Activated CD8-positive, alpha-beta memory T cell treated with anti-CD3 and anti-CD28 coated beads, Interleukin-2, amount 50 U/mL, for 4 hours (primary cell): ENCODE results near the gene GATAD2B.

Experiments
- DNase-seq: peaks from one replicate; pipeline ENCODE4 v3.0.0-alpha.2; 2020

GATAD2B gene

GRCh38 chr1:153827168-153827964 lies 95.4 kb downstream of the GATAD2B start:
- no peak for DNase-seq

GRCh38 chr1:153818876-153819275 lies 103.9 kb downstream of the GATAD2B start:
- no peak for DNase-seq

GRCh38 chr1:153816283-153816889 lies 106.4 kb downstream of the GATAD2B start:
- no peak for DNase-seq

GRCh38 chr1:153805886-153806719 lies 116.7 kb downstream of the GATAD2B start:
- no peak for DNase-seq

GRCh38 chr1:153805042-153805745 lies 117.6 kb downstream of the GATAD2B start:
- peak; percentile 58 for DNase-seq

- no peak for DNase-seq
Observed at GRCh38 chr1:153804112-153804511, 118.7 kb downstream of the GATAD2B start.

- DNase-seq: no peak
Observed at GRCh38 chr1:153803470-153804056, 119.2 kb downstream of the GATAD2B start.

GRCh38 chr1:153801786-153802697 lies 120.7 kb downstream of the GATAD2B start:
- DNase-seq: no peak

GRCh38 chr1:153801028-153801625 lies 121.6 kb downstream of the GATAD2B start:
- no peak for DNase-seq

- no peak for DNase-seq
Observed at GRCh38 chr1:153800516-153800915, 122.3 kb downstream of the GATAD2B start.

GRCh38 chr1:153799566-153800465 lies 123.0 kb downstream of the GATAD2B start:
- no peak for DNase-seq

GRCh38 chr1:153799016-153799415 lies 123.8 kb downstream of the GATAD2B start:
- no peak for DNase-seq

GRCh38 chr1:153798468-153798780 lies 124.3 kb downstream of the GATAD2B start:
- no peak for DNase-seq

- peak; percentile 86 for DNase-seq
Observed at GRCh38 chr1:153796786-153797659, 125.7 kb downstream of the GATAD2B start.

GRCh38 chr1:153795934-153796785 lies 126.6 kb downstream of the GATAD2B start:
- DNase-seq: no peak

- no peak for DNase-seq
Observed at GRCh38 chr1:153795330-153795837, 127.4 kb downstream of the GATAD2B start.

- no peak for DNase-seq
Observed at GRCh38 chr1:153794624-153795329, 128.0 kb downstream of the GATAD2B start.
